Activated CD4-positive, alpha-beta T cell treated with anti-CD3 and anti-CD28 coated beads for 1 hour (primary cell): ENCODE data around the gene SPEN.
"Not testable (repeated sequence)": the region's sequence is repeated elsewhere in the genome, so short reads cannot be mapped to it uniquely, and the experiment has no call there.

Experiments used
- DNase-seq: peaks from one replicate; pipeline ENCODE4 v3.0.0-alpha.2; 2020

Gene SPEN

GRCh38 chr1:15835205-15835740, 12.2 kb upstream of the SPEN start:
- DNase-seq, result no peak

GRCh38 chr1:15835741-15836510, 11.6 kb upstream of the SPEN start:
- peak; percentile 99 for DNase-seq

- DNase-seq, result not testable (repeated sequence)
Observed at GRCh38 chr1:15836511-15836771, 11.1 kb upstream of the SPEN start.

DNA sequence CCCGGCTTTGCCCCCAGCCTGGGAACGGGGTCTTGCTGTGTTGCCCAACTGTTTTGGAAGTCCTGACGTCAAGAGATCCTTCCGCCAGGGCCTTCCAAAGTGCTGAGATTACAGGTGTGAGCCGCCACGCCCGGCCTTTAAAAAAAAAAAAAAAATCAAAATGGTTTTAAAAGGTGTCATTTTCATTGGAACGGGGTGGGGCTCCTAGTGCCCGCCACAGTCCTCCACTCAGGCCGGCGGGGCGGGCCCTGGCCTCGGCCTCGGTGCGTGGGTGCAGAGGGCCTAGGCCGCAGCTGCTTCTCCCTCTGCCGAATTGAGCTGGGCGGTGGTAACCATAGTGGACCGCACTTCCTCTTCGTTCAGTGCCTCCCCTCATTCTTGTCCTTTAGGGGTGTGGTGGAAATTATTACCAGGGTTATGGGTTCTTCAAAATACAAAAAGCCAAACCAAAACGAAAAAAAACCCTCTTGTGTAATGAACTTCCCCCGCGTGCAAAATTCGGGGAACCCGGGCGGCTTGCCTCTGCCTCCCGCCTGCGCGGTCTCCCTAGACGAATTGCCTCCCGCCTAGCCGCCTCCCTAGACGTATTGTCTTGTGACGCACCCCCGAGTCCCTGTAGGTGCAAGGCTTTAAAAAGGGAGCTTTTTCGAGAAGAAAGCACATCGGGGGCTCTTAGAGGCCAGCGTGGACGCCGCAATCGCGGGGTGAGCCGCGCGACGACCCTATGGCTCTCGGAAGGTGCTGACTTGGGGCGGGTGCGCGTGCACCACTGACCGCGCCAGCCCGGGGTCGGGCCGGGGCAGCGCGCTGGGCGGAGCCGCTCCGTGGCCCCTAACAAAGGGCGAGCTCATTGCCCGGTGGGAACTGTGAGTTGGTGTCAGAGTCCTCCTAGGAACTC, 10.5 kb upstream of the SPEN start:
- peak; percentile 28 for DNase-seq

DNA sequence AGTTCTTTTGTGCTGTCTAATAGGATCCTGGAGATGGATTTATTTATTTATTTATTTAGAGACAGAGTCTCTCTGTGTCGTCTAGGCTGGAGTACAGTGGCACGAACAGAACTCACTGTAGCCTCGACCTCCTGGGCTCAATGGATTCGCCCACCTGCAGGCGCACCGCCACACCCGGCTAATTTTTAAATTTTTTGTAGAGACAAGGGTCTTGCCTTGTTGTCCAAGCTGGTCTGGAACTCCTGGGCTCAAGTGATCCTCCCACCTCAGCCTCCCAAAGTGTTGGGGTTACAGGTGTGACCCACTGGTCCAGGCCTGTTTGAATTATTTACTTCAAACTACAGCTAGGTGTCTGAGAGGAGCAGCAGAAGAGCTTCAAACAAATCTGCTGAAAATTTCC, 9.6 kb upstream of the SPEN start:
- DNase-seq, result no peak

GRCh38 chr1:15838721-15839120, 8.8 kb upstream of the SPEN start:
- no peak for DNase-seq

- no peak for DNase-seq
Observed at GRCh38 chr1:15843826-15844572, 3.5 kb upstream of the SPEN start.

DNA sequence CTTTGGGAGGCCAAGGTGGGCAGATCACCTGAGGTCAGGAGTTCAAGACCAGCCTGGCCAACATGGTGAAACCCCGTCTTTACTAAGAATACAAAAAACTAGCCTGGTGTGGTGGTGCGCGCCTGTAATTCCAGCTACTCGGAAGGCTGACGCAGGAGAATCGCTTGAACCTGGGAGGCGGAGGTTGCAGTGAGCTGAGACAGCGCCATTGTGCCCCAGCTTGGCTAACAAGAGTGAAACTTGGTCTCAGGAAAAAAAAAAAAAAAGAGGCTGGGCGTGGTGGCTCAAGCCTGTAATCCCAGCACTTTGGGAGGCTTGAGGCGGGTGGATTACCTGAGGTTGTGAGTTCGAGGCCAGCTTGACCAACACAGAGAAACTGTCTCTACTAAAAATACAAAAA, 1.5 kb upstream of the SPEN start:
- not testable (repeated sequence) for DNase-seq

- no peak for DNase-seq
Observed at GRCh38 chr1:15847893-15848142, 311 bp downstream of the SPEN start.

DNA sequence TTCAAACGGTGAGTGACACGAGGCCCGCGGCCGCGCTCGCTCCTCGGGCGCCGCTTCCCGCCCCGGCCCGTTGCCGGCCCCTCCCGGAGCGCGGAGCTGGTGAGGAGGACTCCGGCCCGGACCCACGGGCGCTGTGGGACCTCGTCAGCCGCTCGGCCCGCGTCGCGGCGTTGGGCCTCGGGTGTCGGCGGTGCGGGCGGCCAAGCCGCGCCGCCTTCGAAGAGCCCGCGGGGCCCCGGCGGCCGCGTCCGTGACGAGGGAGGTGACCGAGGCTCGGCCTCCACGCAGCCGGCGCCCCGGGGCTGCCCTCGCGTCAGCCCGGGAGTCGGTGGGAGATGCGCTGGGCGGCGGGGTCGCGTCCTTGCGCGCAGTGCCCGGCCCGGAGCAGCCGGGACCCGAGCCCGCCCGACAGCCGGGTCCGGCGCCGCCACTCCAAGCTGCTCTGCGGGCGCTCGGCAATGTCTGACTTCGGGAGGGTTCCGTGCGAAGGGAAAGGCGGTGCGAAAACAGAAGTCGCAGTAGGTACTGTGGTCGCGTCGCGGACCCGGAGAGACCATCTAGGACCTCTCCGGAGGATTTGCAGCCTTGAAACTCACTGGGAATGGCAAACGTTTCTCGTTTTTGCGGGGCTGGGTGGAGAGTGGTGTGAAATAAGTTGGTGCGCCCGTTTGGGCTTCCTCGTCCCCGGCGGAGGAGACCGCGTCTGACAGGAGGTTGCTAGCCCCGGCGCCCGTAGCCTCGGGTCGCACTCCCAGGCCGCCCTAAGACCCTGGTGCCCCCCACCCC, 829 bp downstream of the SPEN start:
- peak; percentile 39 for DNase-seq

DNA sequence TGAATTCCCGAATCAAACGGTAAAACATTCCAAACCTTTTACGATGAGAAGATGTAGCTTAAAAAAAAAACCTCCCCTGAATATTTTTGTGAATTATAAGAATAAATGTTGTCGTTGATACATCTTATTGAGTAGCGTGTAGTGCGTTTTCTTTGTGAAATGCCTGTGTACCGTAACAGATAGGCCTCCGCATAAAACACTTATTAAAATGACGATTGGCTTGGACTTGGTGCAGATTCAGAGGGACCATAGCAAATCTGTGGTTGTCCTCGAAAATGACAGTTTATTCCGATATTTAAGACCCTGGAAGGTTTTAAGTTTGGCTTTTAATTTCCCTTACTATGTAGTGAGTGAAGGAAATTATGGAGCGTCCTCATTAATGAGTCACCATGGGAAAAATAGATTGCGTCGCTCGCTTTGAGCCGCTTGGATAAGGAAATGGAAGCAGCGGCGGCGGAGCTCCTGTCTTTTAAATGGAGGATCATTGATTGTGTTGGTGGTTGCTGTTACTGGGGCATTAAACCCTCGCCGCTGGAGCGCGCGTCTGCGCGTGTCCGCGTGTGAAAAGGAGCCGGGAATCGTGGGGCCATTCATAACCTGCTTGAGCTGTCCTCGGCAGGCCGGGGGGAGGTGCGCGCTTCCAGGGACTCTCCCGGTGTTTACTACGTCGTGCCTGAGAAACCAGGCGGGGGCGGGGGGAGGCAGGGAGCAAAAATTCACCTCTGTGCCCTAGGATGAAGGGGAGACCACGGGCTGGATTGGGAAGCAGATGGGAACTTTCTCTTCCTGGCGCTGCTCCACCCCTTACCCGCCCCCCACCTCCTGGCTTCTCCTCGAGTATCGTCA, 1.6 kb downstream of the SPEN start:
- peak; percentile 48 for DNase-seq

DNA sequence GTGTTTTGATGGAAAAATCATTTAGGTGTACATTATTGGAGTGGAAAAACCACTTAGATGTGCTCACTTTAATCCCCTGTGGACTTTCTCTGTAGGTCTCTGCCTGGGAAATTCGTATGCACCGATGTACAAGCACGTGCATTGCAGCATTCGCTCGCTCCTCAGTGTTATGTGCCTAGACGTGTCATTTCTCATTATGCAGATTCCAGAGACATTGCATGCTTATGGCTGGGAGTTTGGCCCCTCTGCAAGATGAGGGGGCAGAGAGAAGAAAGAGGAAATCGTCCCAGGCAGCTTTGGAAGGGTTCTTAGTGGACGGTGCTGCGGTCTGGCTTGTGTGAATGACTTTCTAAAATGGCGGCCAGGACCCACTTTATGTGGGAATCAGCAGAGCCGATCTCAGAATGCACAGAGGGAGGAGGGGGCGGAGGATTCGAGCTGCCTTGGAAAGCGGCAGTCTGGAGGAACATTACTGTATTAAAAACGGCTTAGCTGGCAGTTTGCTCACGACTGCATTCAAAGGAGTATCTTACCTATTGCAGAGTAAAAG, 2.3 kb downstream of the SPEN start:
- no peak for DNase-seq

- no peak for DNase-seq
Observed at GRCh38 chr1:15850471-15851001, 3.0 kb downstream of the SPEN start.

- no peak for DNase-seq
Observed at GRCh38 chr1:15851210-15852035, 3.9 kb downstream of the SPEN start.

- no peak for DNase-seq
Observed at GRCh38 chr1:15852036-15852827, 4.7 kb downstream of the SPEN start.

DNA sequence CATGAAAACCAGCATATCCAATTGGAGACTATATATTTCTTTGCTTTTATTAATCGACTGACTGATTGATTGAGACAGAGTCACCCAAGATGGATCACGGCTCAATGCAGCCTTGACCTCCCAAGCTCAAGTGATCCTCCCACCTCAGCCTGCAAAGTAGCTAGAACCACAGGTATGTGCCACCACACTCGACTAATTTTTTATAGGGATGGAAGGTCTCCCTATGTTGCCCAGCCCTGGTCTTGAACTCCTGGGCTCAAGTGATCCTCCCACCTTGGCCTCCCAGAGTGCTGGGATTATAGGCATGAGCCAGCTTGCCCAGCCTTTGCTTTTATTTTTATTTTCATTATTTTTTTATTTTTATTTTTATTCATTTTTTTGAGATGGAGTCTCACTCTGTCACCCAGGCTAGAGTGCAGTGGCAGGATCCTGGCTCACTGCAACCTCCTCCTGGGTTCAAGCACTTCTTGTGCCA, 5.4 kb downstream of the SPEN start:
- no peak for DNase-seq

DNA sequence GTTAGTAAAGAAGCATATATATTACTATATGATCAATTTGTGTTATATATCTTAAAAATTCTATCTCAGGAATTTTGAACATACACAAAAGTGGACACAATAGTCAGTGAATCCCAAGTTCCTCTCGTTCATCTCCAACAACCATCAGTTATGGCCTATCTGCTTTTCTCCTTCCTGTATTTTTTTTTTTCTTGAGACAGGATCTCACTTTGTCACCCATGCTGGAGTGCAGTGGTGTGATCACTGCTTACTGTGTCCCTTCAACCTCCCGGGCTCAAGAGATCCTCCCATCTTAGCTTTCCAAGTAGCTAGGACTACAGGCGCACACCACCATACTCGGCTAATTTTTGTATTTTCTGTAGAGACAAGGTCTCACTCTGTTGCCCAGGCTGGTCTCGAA, 9.4 kb downstream of the SPEN start:
- DNase-seq, result no peak

GRCh38 chr1:15858069-15858670, 10.7 kb downstream of the SPEN start:
- DNase-seq, result no peak
